Calu3 (cell line): Measurements from ENCODE around the gene MN1. TPM values are rescaled to one million over a fixed set of nuclear protein-coding genes. Genes with fewer than 3 reads are reported as not detected.

Experiments used
- BruUV-seq: library from RNA; stranded (reverse); fragments of 400-500 nt; replicated peaks from 2 replicates; lab custom pipeline; 2021; lab: Mats Ljungman, UMichigan
- CTCF ChIA-PET: fragments of 300-600 bp; sonication (Branson Sonifier 250); formaldehyde crosslinking; loops from one replicate; lab custom pipeline; 2022; ENCODE audit warnings: antibody characterized with exemption; lab: Charles Lee
- DNase-seq: peaks from one replicate; pipeline ENCODE4 v3.0.0; 2022
- H3K27ac Mint-ChIP-seq: one replicate; pipeline ENCODE4 v1.8.0; 2022; ENCODE audit warnings: mixed read lengths; ENCODE audit not compliant: unreplicated experiment
- H3K27me3 Mint-ChIP-seq: one replicate; pipeline ENCODE4 v1.8.0; 2022; ENCODE audit warnings: mixed read lengths; ENCODE audit not compliant: unreplicated experiment
- H3K36me3 Mint-ChIP-seq: one replicate; pipeline ENCODE4 v1.8.0; 2022; ENCODE audit warnings: mild to moderate bottlenecking, moderate library complexity, mixed read lengths; ENCODE audit not compliant: insufficient read depth, unreplicated experiment
- H3K4me1 Mint-ChIP-seq: one replicate; pipeline ENCODE4 v1.8.0; 2022; ENCODE audit warnings: mild to moderate bottlenecking, low read depth, mixed read lengths; ENCODE audit not compliant: unreplicated experiment
- H3K4me3 Mint-ChIP-seq: one replicate; pipeline ENCODE4 v1.8.0; 2022; ENCODE audit warnings: mild to moderate bottlenecking, low read depth, moderate library complexity, mixed read lengths; ENCODE audit not compliant: unreplicated experiment
- H3K9me3 Mint-ChIP-seq: one replicate; pipeline ENCODE4 v1.8.0; 2022; ENCODE audit warnings: low read depth, mixed read lengths; ENCODE audit not compliant: unreplicated experiment
- intact Hi-C: fragments of 100-400 bp; cut with micrococcal nuclease; formaldehyde crosslinking; loops from one replicate; pipeline ENCODE4 v1.10.0; 2022; ENCODE audit not compliant: unreplicated experiment
- total RNA-seq: library from RNA; stranded (reverse); gene quantifications from 2 replicates; pipeline ENCODE4 v1.2.3, GENCODE V29; 2022
- TF ChIP-seq, protein P1 (sequence below): fragments of 200-600 bp; IDR thresholded peaks from one replicate; pipeline ENCODE4 v1.8.0; 2022; ENCODE audit warnings: antibody characterized with exemption; ENCODE audit not compliant: unreplicated experiment

The MN1 gene
- total RNA-seq, 1 experiment from 2014 or later: 2.3 TPM

GRCh38 chr22:27757928-27758525 lies 43.5 kb downstream of the MN1 start:
- BruUV-seq: no TSS peak
- H3K4me3 Mint-ChIP-seq: no peak overlapping the region

GRCh38 chr22:27756212-27756660 lies 45.3 kb downstream of the MN1 start:
- CTCF ChIA-PET: no interaction called here
- TF ChIP-seq, protein P1, sequence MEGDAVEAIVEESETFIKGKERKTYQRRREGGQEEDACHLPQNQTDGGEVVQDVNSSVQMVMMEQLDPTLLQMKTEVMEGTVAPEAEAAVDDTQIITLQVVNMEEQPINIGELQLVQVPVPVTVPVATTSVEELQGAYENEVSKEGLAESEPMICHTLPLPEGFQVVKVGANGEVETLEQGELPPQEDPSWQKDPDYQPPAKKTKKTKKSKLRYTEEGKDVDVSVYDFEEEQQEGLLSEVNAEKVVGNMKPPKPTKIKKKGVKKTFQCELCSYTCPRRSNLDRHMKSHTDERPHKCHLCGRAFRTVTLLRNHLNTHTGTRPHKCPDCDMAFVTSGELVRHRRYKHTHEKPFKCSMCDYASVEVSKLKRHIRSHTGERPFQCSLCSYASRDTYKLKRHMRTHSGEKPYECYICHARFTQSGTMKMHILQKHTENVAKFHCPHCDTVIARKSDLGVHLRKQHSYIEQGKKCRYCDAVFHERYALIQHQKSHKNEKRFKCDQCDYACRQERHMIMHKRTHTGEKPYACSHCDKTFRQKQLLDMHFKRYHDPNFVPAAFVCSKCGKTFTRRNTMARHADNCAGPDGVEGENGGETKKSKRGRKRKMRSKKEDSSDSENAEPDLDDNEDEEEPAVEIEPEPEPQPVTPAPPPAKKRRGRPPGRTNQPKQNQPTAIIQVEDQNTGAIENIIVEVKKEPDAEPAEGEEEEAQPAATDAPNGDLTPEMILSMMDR: no peak
- DNase-seq: no peak
- intact Hi-C loops: no loop called here
- BruUV-seq: no TSS peak
- H3K4me1 Mint-ChIP-seq: no peaks in the 10 kb centered on the region
- H3K4me3 Mint-ChIP-seq: no peak overlapping the region
- H3K9me3 Mint-ChIP-seq: no peaks in the 10 kb centered on the region
- no peaks in the 10 kb centered on the region for H3K36me3 Mint-ChIP-seq
- H3K27me3 Mint-ChIP-seq: peaks cover 26% of the 10 kb centered on the region
- H3K27ac Mint-ChIP-seq: no peak overlapping the region

More at GRCh38 chr22:27757928-27758525, 43.5 kb downstream of the MN1 start:
- CTCF ChIA-PET: no interaction called here
- Mint-ChIP-seq H3K36me3 (no peaks in the 10 kb centered on the region), H3K27ac (no peak overlapping the region), H3K9me3 (no peaks in the 10 kb centered on the region), H3K27me3 (peaks cover 26% of the 10 kb centered on the region), H3K4me1 (no peaks in the 10 kb centered on the region)
- DNase-seq: no peak
- intact Hi-C loops: no loop called here
- TF ChIP-seq, protein P1: no peak

- no TSS peak for BruUV-seq
- no peaks in the 10 kb centered on the region for H3K36me3 Mint-ChIP-seq
- H3K4me3 Mint-ChIP-seq: no peak overlapping the region
- no peak for DNase-seq
- CTCF ChIA-PET: no interaction called here
- peaks cover 26% of the 10 kb centered on the region for H3K27me3 Mint-ChIP-seq
- H3K9me3 Mint-ChIP-seq: no peaks in the 10 kb centered on the region
- no peaks in the 10 kb centered on the region for H3K4me1 Mint-ChIP-seq
- TF ChIP-seq, protein P1: no peak
- intact Hi-C loops: no loop called here
- H3K27ac Mint-ChIP-seq: no peak overlapping the region
Measured at GRCh38 chr22:27755521-27756211, 45.9 kb downstream of the MN1 start.

- Mint-ChIP-seq H3K9me3 (no peaks in the 10 kb centered on the region), H3K27me3 (peaks cover 26% of the 10 kb centered on the region), H3K4me3 (no peak overlapping the region), H3K36me3 (no peaks in the 10 kb centered on the region), H3K4me1 (no peaks in the 10 kb centered on the region), H3K27ac (no peak overlapping the region)
- BruUV-seq: no TSS peak
- CTCF ChIA-PET: interaction anchor here (0.6 kb wide), 1 partner anchor 158 kb away, joined by 4 read pairs; no protein-coding TSS in a partner anchor
- DNase-seq: no peak
- TF ChIP-seq, protein P1: no peak
- intact Hi-C loops: no loop called here
Measured at GRCh38 chr22:27754888-27755480, 46.6 kb downstream of the MN1 start.
